GM19438 (cell line): ENCODE measurements around the gene NPHP4.

Experiments used
- ATAC-seq: cut with Tn5 transposase; IDR thresholded peaks from one replicate; pipeline ENCODE4 v1.9.1; 2021; ENCODE audit warnings: low read depth; ENCODE audit not compliant: unreplicated experiment

The NPHP4 gene

GRCh38 chr1:5954964-5955363 is 37.3 kb downstream of the NPHP4 start:
- no peak for ATAC-seq

GRCh38 chr1:5953386-5953785 is 38.8 kb downstream of the NPHP4 start:
- ATAC-seq = no peak

- ATAC-seq = no peak
Measured at GRCh38 chr1:5951846-5952410, 40.3 kb downstream of the NPHP4 start.

- ATAC-seq = no peak
Measured at GRCh38 chr1:5950994-5951785, 41.0 kb downstream of the NPHP4 start.

GRCh38 chr1:5950201-5950895 is 41.9 kb downstream of the NPHP4 start:
- no peak for ATAC-seq

GRCh38 chr1:5949761-5950100 is 42.5 kb downstream of the NPHP4 start:
- ATAC-seq = no peak

- no peak for ATAC-seq
Measured at GRCh38 chr1:5949085-5949760, 43.0 kb downstream of the NPHP4 start.

- no peak for ATAC-seq
Measured at GRCh38 chr1:5948681-5949005, 43.6 kb downstream of the NPHP4 start.

GRCh38 chr1:5947978-5948680 is 44.1 kb downstream of the NPHP4 start:
- ATAC-seq = no peak

GRCh38 chr1:5947071-5947821 is 45.0 kb downstream of the NPHP4 start:
- no peak for ATAC-seq

- no peak for ATAC-seq
Measured at GRCh38 chr1:5945445-5945844, 46.8 kb downstream of the NPHP4 start.

GRCh38 chr1:5944843-5945167 is 47.4 kb downstream of the NPHP4 start:
- no peak for ATAC-seq

- no peak for ATAC-seq
Measured at GRCh38 chr1:5944154-5944842, 47.9 kb downstream of the NPHP4 start.

- no peak for ATAC-seq
Measured at GRCh38 chr1:5943343-5944124, 48.7 kb downstream of the NPHP4 start.

GRCh38 chr1:5941671-5942070 is 50.6 kb downstream of the NPHP4 start:
- no peak for ATAC-seq

GRCh38 chr1:5940723-5941407 is 51.4 kb downstream of the NPHP4 start:
- ATAC-seq = no peak

- ATAC-seq = no peak
Measured at GRCh38 chr1:5939271-5940170, 52.7 kb downstream of the NPHP4 start.
